Activated CD4-positive, alpha-beta T cell treated with anti-CD3 and anti-CD28 coated beads for 36 hours (primary cell): ENCODE data around the gene PRCC. TPM values are rescaled to one million over a fixed set of nuclear protein-coding genes. Genes with fewer than 3 reads are reported as not detected.

Experiments used
- ATAC-seq: fragments of 200-7000 bp; cut with Tn5 transposase; one replicate; pipeline ENCODE4 v1.10.0; 2021; ENCODE audit warnings: mild to moderate bottlenecking, moderate library complexity
- CTCF ChIA-PET: fragments of 350-600 bp; sonication (Branson Sonifier 250); formaldehyde crosslinking; loops from one replicate; lab custom pipeline; 2021; ENCODE audit warnings: antibody characterized with exemption; lab: Charles Lee
- POLR2A ChIA-PET: fragments of 350-600 bp; sonication (Branson Sonifier 250); formaldehyde crosslinking; loops from one replicate; lab custom pipeline; 2021; ENCODE audit warnings: antibody characterized with exemption, inconsistent platforms; lab: Charles Lee
- DNase-seq: peaks from one replicate; pipeline ENCODE4 v3.0.0-alpha.2; 2020
- H3K27ac Mint-ChIP-seq: one replicate; pipeline ENCODE4 v1.8.0; 2021; ENCODE audit warnings: mixed read lengths
- H3K27me3 Mint-ChIP-seq: one replicate; pipeline ENCODE4 v1.8.0; 2021; ENCODE audit warnings: mixed read lengths
- H3K36me3 Mint-ChIP-seq: one replicate; pipeline ENCODE4 v1.8.0; 2021; ENCODE audit warnings: low read depth, mixed read lengths
- H3K4me1 Mint-ChIP-seq: one replicate; pipeline ENCODE4 v1.8.0; 2021; ENCODE audit warnings: mixed read lengths
- H3K4me3 Mint-ChIP-seq: one replicate; pipeline ENCODE4 v1.8.0; 2021; ENCODE audit warnings: mild to moderate bottlenecking, moderate library complexity, mixed read lengths
- H3K9me3 Mint-ChIP-seq: one replicate; pipeline ENCODE4 v1.8.0; 2021; ENCODE audit warnings: low read depth, mixed read lengths
- intact Hi-C, 2 experiments: fragments of 100-400 bp; cut with DNase I in 1 of 2; cut with micrococcal nuclease in 1 of 2; formaldehyde crosslinking; loops; one replicate each; pipeline versions ENCODE4 v1.14.2 to v1.15.1; 2022 to 2024; cut with DNase I, micrococcal nuclease
- total RNA-seq, 2 experiments: library from RNA; stranded (reverse); gene quantifications; one replicate each; pipeline ENCODE4 v1.2.3, GENCODE V29; 2021

The PRCC gene
- total RNA-seq, 2 experiments from 2014 or later, result 80.4 to 110 TPM

- H3K4me1 Mint-ChIP-seq, result peaks cover 36% of the 10 kb centered on the region
- H3K4me3 Mint-ChIP-seq, result no peak overlapping the region
- H3K27ac Mint-ChIP-seq, result peak overlapping the region; percentile 77
- intact Hi-C loops, result no loop called here
- POLR2A ChIA-PET, result interaction anchor here (0.6 to 1.4 kb wide), 2 partner anchors 55 to 99 kb away, joined by 4 read pairs; no protein-coding TSS in a partner anchor
- H3K36me3 Mint-ChIP-seq, result peaks cover 55% of the 10 kb centered on the region
- DNase-seq, result no peak
- H3K27me3 Mint-ChIP-seq, result no peaks in the 10 kb centered on the region
- CTCF ChIA-PET, result interaction anchor here (0.7 to 1.4 kb wide), 2 partner anchors 79 to 87 kb away, joined by 3 to 4 read pairs; no protein-coding TSS in a partner anchor
- no peak for ATAC-seq
- no peaks in the 10 kb centered on the region for H3K9me3 Mint-ChIP-seq
Measured at GRCh38 chr1:156804572-156805243, 37.4 kb downstream of the PRCC start.

GRCh38 chr1:156805766-156806511 lies 38.6 kb downstream of the PRCC start:
- ATAC-seq (no peak), DNase-seq (no peak)
- ChIA-PET POLR2A (interaction anchor here (0.6 to 1.4 kb wide), 4 partner anchors 11 to 293 kb away, joined by 3 to 4 read pairs (median 4); no protein-coding TSS in a partner anchor), CTCF (interaction anchor here (0.6 to 1.4 kb wide), 3 partner anchors 52 to 80 kb away, joined by 3 to 4 read pairs (median 3); no protein-coding TSS in a partner anchor)
- H3K4me3 Mint-ChIP-seq, result no peak overlapping the region
- H3K27me3 Mint-ChIP-seq, result no peaks in the 10 kb centered on the region
- peak overlapping the region; percentile 12 for H3K27ac Mint-ChIP-seq
- H3K4me1 Mint-ChIP-seq, result peaks cover 42% of the 10 kb centered on the region
- peaks cover 54% of the 10 kb centered on the region for H3K36me3 Mint-ChIP-seq
- intact Hi-C loops, result no loop called here
- H3K9me3 Mint-ChIP-seq, result no peaks in the 10 kb centered on the region

GRCh38 chr1:156806512-156807440 lies 39.4 kb downstream of the PRCC start:
- peaks cover 55% of the 10 kb centered on the region for H3K36me3 Mint-ChIP-seq
- no peaks in the 10 kb centered on the region for H3K27me3 Mint-ChIP-seq
- DNase-seq (no peak), ATAC-seq (no peak)
- H3K4me3 Mint-ChIP-seq, result no peak overlapping the region
- POLR2A ChIA-PET, result interaction anchor here (1.1 kb wide), 1 partner anchor 42 kb away, joined by 3 read pairs; no protein-coding TSS in a partner anchor
- no peaks in the 10 kb centered on the region for H3K9me3 Mint-ChIP-seq
- H3K27ac Mint-ChIP-seq, result peak overlapping the region; percentile 68
- peaks cover 44% of the 10 kb centered on the region for H3K4me1 Mint-ChIP-seq
- CTCF ChIA-PET, result interaction anchor here (0.6 to 2.5 kb wide), 7 partner anchors 9 to 117 kb away, joined by 3 to 14 read pairs (median 3); no protein-coding TSS in a partner anchor
- intact Hi-C loops, result no loop called here

- Mint-ChIP-seq H3K27ac (peak overlapping the region; percentile 68), H3K4me1 (peaks cover 53% of the 10 kb centered on the region), H3K27me3 (no peaks in the 10 kb centered on the region), H3K36me3 (peaks cover 64% of the 10 kb centered on the region), H3K9me3 (no peaks in the 10 kb centered on the region), H3K4me3 (no peak overlapping the region)
- CTCF ChIA-PET, result interaction anchor here (1.1 to 2.5 kb wide), 6 partner anchors 10 to 118 kb away, joined by 3 to 14 read pairs (median 4); no protein-coding TSS in a partner anchor
- ATAC-seq (peak; percentile 64), DNase-seq (peak; percentile 66)
- intact Hi-C loops, result no loop called here
- POLR2A ChIA-PET, result interaction anchor here (1.1 kb wide), 2 partner anchors 35 to 41 kb away, joined by 3 to 4 read pairs; no protein-coding TSS in a partner anchor
Measured at GRCh38 chr1:156807627-156808026, 40.3 kb downstream of the PRCC start.

- Mint-ChIP-seq H3K4me3 (no peak overlapping the region), H3K36me3 (peaks cover 71% of the 10 kb centered on the region), H3K27me3 (no peaks in the 10 kb centered on the region), H3K4me1 (peaks cover 60% of the 10 kb centered on the region), H3K9me3 (no peaks in the 10 kb centered on the region), H3K27ac (peak overlapping the region; percentile 68)
- ATAC-seq, result no peak
- intact Hi-C loops, result no loop called here
- no peak for DNase-seq
- ChIA-PET POLR2A (interaction anchor here (1.1 kb wide), 2 partner anchors 35 to 40 kb away, joined by 3 to 4 read pairs; no protein-coding TSS in a partner anchor), CTCF (interaction anchor here (1.1 to 2.5 kb wide), 6 partner anchors 11 to 119 kb away, joined by 3 to 14 read pairs (median 4); no protein-coding TSS in a partner anchor)
Measured at GRCh38 chr1:156808186-156809030, 41.1 kb downstream of the PRCC start.

- no peak overlapping the region for H3K4me3 Mint-ChIP-seq
- POLR2A ChIA-PET, result interaction anchor here (0.6 kb wide), 1 partner anchor 13 kb away, joined by 3 read pairs; no protein-coding TSS in a partner anchor
Measured at GRCh38 chr1:156809281-156809680, 41.9 kb downstream of the PRCC start.

GRCh38 chr1:156809711-156810366 lies 42.5 kb downstream of the PRCC start:
- H3K27me3 Mint-ChIP-seq, result no peaks in the 10 kb centered on the region
- peaks cover 86% of the 10 kb centered on the region for H3K36me3 Mint-ChIP-seq
- H3K4me3 Mint-ChIP-seq, result no peak overlapping the region
- H3K27ac Mint-ChIP-seq, result no peak overlapping the region
- ChIA-PET POLR2A (interaction anchor here (0.6 kb wide), 1 partner anchor 12 kb away, joined by 3 read pairs; no protein-coding TSS in a partner anchor), CTCF (interaction anchor here (1.0 to 2.5 kb wide), 7 partner anchors 9 to 104 kb away, joined by 3 to 14 read pairs (median 6); partner anchors contain the start of genes INSRR and NTRK1)
- intact Hi-C loops, result loop anchor here in 1 of 2 experiments (5.0 kb wide), 1 partner anchor 52 kb away; the partner anchor contains the start of gene NTRK1
- ATAC-seq (no peak), DNase-seq (peak; percentile 2)
- H3K4me1 Mint-ChIP-seq, result peaks cover 67% of the 10 kb centered on the region
- no peaks in the 10 kb centered on the region for H3K9me3 Mint-ChIP-seq

More at GRCh38 chr1:156809281-156809680, 41.9 kb downstream of the PRCC start:
- Mint-ChIP-seq H3K4me1 (peaks cover 64% of the 10 kb centered on the region), H3K36me3 (peaks cover 80% of the 10 kb centered on the region), H3K27ac (no peak overlapping the region), H3K9me3 (no peaks in the 10 kb centered on the region), H3K27me3 (no peaks in the 10 kb centered on the region)
- intact Hi-C loops, result no loop called here
- CTCF ChIA-PET, result interaction anchor here (1.1 to 2.5 kb wide), 3 partner anchors 12 to 104 kb away, joined by 3 to 14 read pairs (median 6); partner anchors contain the start of genes INSRR and NTRK1
- ATAC-seq (no peak), DNase-seq (no peak)

- Mint-ChIP-seq H3K36me3 (peaks cover 92% of the 10 kb centered on the region), H3K4me1 (peaks cover 70% of the 10 kb centered on the region), H3K4me3 (peak overlapping the region; percentile 93), H3K27me3 (no peaks in the 10 kb centered on the region), H3K9me3 (no peaks in the 10 kb centered on the region), H3K27ac (peak overlapping the region; percentile 100)
- DNase-seq, result peak; percentile 12
- no peak for ATAC-seq
- ChIA-PET POLR2A (no interaction called here), CTCF (interaction anchor here (0.7 to 2.3 kb wide), 5 partner anchors 10 to 358 kb away, joined by 3 to 8 read pairs (median 6); partner anchors contain the start of genes INSRR and NTRK1)
- intact Hi-C loops, result loop anchor here in 1 of 2 experiments (5.0 kb wide), 1 partner anchor 51 kb away; the partner anchor contains the start of gene NTRK1
Measured at GRCh38 chr1:156811168-156811567, 43.8 kb downstream of the PRCC start.
